H1 (cell line): Measurements from ENCODE around the gene MGLL. TPM values are rescaled to one million over a fixed set of nuclear protein-coding genes. Genes with fewer than 3 reads are reported as not detected.

Experiments used
- CTCF ChIA-PET: fragments of 300-600 bp; sonication (Branson Sonifier 250); formaldehyde crosslinking; loops from one replicate; lab custom pipeline; 2021; ENCODE audit not compliant: partially characterized antibody; lab: Charles Lee
- POLR2A ChIA-PET: fragments of 300-600 bp; sonication (Branson Sonifier 250); formaldehyde crosslinking; loops from one replicate; lab custom pipeline; 2021; ENCODE audit warnings: inconsistent platforms; ENCODE audit not compliant: partially characterized antibody; lab: Charles Lee
- DNase-seq, 2 experiments: peaks; one replicate each; pipeline versions ENCODE4 v3.0.0 to v3.0.0-alpha.2; 2010 to 2022; ENCODE audit warnings: low spot score in 2 of 2, low read depth in 1 of 2, mixed read lengths in 1 of 2
- FAIRE-seq: peaks from 2 replicates; lab custom pipeline; 2011; peaks lifted over from hg19 to GRCh38; lab: Jason Lieb, UNC
- H2AFZ ChIP-seq: 2 replicates; pipeline ENCODE4 v1.8.1; 2012; ENCODE audit warnings: low read length, inconsistent platforms
- H2AK5ac ChIP-seq: 2 replicates; pipeline ENCODE4 v1.6.1; 2013; ENCODE audit warnings: low read depth, low read length
- H2BK120ac ChIP-seq: replicated peaks from 2 replicates; pipeline ENCODE3; 2013; ENCODE audit warnings: low read depth, low read length, inconsistent platforms
- H2BK12ac ChIP-seq: 2 replicates; pipeline ENCODE4 v1.6.1; 2013; ENCODE audit warnings: low read depth, low read length
- H2BK15ac ChIP-seq: 2 replicates; pipeline ENCODE4 v1.6.1; 2013; ENCODE audit warnings: low read length
- H2BK20ac ChIP-seq: 2 replicates; pipeline ENCODE4 v1.6.1; 2013; ENCODE audit warnings: low read length
- H2BK5ac ChIP-seq: 2 replicates; pipeline ENCODE4 v1.6.1; 2013; ENCODE audit warnings: low read depth, low read length
- H3K14ac ChIP-seq: 2 replicates; pipeline ENCODE4 v1.6.1; 2013; ENCODE audit warnings: inconsistent platforms; ENCODE audit not compliant: insufficient read length
- H3K18ac ChIP-seq: 2 replicates; pipeline ENCODE4 v1.6.1; 2013; ENCODE audit warnings: low read length; ENCODE audit errors: extremely low read depth
- H3K23ac ChIP-seq: 2 replicates; pipeline ENCODE4 v1.6.1; 2013; ENCODE audit warnings: inconsistent platforms; ENCODE audit not compliant: insufficient read length
- H3K23me2 ChIP-seq: 2 replicates; pipeline ENCODE4 v1.6.1; 2013; ENCODE audit warnings: low read depth, low read length
- H3K27ac ChIP-seq: 2 replicates; pipeline ENCODE4 v1.6.1; 2011; ENCODE audit warnings: low read depth, low read length, inconsistent platforms
- H3K27me3 ChIP-seq, 4 experiments: replicated peaks in 1 of 4; 1 replicate in 1 of 4; 2 replicates in 3 of 4; pipeline versions ENCODE4 v1.6.1 to v1.8.1; 2011 to 2013; ENCODE audit warnings: low read length in 3 of 4, mild to moderate bottlenecking in 3 of 4, inconsistent platforms in 2 of 4, mixed read lengths in 2 of 4, moderate library complexity in 1 of 4; ENCODE audit not compliant: control insufficient read depth in 3 of 4, insufficient read depth in 3 of 4; ENCODE audit errors: extremely low read depth in 1 of 4
- H3K36me3 ChIP-seq, 4 experiments: 2 replicates each; pipeline versions ENCODE4 v1.6.1 to v1.8.1; 2011 to 2013; ENCODE audit warnings: mild to moderate bottlenecking in 4 of 4, low read length in 3 of 4, moderate library complexity in 2 of 4, control low read depth in 1 of 4, inconsistent platforms in 1 of 4; ENCODE audit not compliant: insufficient read depth in 4 of 4, control insufficient read depth in 2 of 4
- H3K4ac ChIP-seq: replicated peaks from 2 replicates; pipeline ENCODE3; 2013; ENCODE audit warnings: low read length, low read depth, mixed read lengths, inconsistent platforms; ENCODE audit not compliant: insufficient read length
- H3K4me1 ChIP-seq, 4 experiments: replicated peaks in 1 of 4; 1 replicate in 1 of 4; 2 replicates in 3 of 4; pipeline versions ENCODE4 v1.6.1 to v1.8.1; 2011 to 2013; ENCODE audit warnings: low read length in 3 of 4, inconsistent platforms in 2 of 4, mixed read lengths in 1 of 4; ENCODE audit not compliant: insufficient read depth in 4 of 4, control insufficient read depth in 3 of 4
- H3K4me2 ChIP-seq, 2 experiments: 2 replicates each; pipeline versions ENCODE4 v1.6.1 to v1.8.1; 2011 to 2013; ENCODE audit warnings: low read depth in 2 of 2, low read length in 2 of 2, control low read depth in 1 of 2, inconsistent platforms in 1 of 2, mild to moderate bottlenecking in 1 of 2; ENCODE audit not compliant: insufficient read depth in 1 of 2
- H3K4me3 ChIP-seq, 4 experiments: fragments of 200-600, 300-600 bp in 1 of 4; sonication (generic), shearing (Covaris generic), sonication (Bioruptor Twin) in 1 of 4; 2 replicates each; pipeline versions ENCODE4 v1.5.1 to v1.8.1; 2011 to 2016; ENCODE audit warnings: low read length in 4 of 4, low read depth in 3 of 4, control low read depth in 2 of 4, inconsistent platforms in 2 of 4, mild to moderate bottlenecking in 2 of 4, mixed read lengths in 1 of 4, moderate library complexity in 1 of 4; ENCODE audit not compliant: insufficient read depth in 2 of 4; ENCODE audit errors: extremely low read depth in 1 of 4
- H3K56ac ChIP-seq: replicated peaks from 2 replicates; pipeline ENCODE3; 2013; ENCODE audit warnings: low read depth, mild to moderate bottlenecking, mixed read lengths, low read length, inconsistent platforms; ENCODE audit not compliant: insufficient read length
- H3K79me1 ChIP-seq: 2 replicates; pipeline ENCODE4 v1.6.1; 2013; ENCODE audit warnings: low read depth, low read length, control low read depth
- H3K79me2 ChIP-seq, 2 experiments: 2 replicates each; pipeline versions ENCODE4 v1.6.1 to v1.8.1; 2012 to 2013; ENCODE audit warnings: low read length in 2 of 2, mild to moderate bottlenecking in 2 of 2, inconsistent platforms in 1 of 2; ENCODE audit not compliant: insufficient read depth in 2 of 2, control insufficient read depth in 1 of 2
- H3K9ac ChIP-seq, 4 experiments: replicated peaks in 1 of 4; 1 replicate in 1 of 4; 2 replicates in 3 of 4; pipeline versions ENCODE4 v1.6.1 to v1.8.1; 2011 to 2013; ENCODE audit warnings: low read depth in 3 of 4, low read length in 3 of 4, control low read depth in 2 of 4, mild to moderate bottlenecking in 2 of 4, moderate library complexity in 2 of 4, inconsistent platforms in 1 of 4; ENCODE audit errors: extremely low read depth in 1 of 4
- H3K9me3 ChIP-seq, 2 experiments: 2 replicates each; pipeline versions ENCODE4 v1.6.1 to v1.8.1; 2012 to 2013; ENCODE audit warnings: mild to moderate bottlenecking in 2 of 2, moderate library complexity in 2 of 2, control low read depth in 1 of 2, inconsistent platforms in 1 of 2, low read depth in 1 of 2, low read length in 1 of 2, mixed read lengths in 1 of 2; ENCODE audit not compliant: insufficient read depth in 2 of 2
- H4K20me1 ChIP-seq, 2 experiments: replicated peaks in 1 of 2; 2 replicates each; pipeline versions ENCODE3 to v1.8.1; 2011 to 2013; ENCODE audit warnings: inconsistent platforms in 2 of 2, low read length in 2 of 2, mild to moderate bottlenecking in 1 of 2; ENCODE audit not compliant: insufficient read depth in 2 of 2, control insufficient read depth in 1 of 2
- H4K5ac ChIP-seq: 2 replicates; pipeline ENCODE4 v1.6.1; 2013; ENCODE audit warnings: low read length, low read depth, mixed read lengths, inconsistent platforms; ENCODE audit not compliant: insufficient read length
- H4K8ac ChIP-seq: 2 replicates; pipeline ENCODE4 v1.8.0; 2013; ENCODE audit warnings: mild to moderate bottlenecking, moderate library complexity, low read length, inconsistent platforms; ENCODE audit not compliant: insufficient read depth; ENCODE audit errors: extremely low read depth
- H4K91ac ChIP-seq: replicated peaks from 2 replicates; pipeline ENCODE3; 2013; ENCODE audit warnings: low read length, mixed read lengths, inconsistent platforms; ENCODE audit not compliant: insufficient read length
- BRCA1 ChIP-seq: IDR thresholded peaks from 2 replicates; pipeline ENCODE4 v1.6.1; 2012; ENCODE audit warnings: low read depth, low read length, improper control_type of control experiment
- CHD2 ChIP-seq: IDR thresholded peaks from 2 replicates; pipeline ENCODE4 v1.6.1; 2012; ENCODE audit warnings: low read length, improper control_type of control experiment
- CTCF ChIP-seq, 3 experiments: IDR thresholded peaks; 1 replicate in 2 of 3; 2 replicates in 1 of 3; pipeline versions ENCODE4 v1.5.1 to v1.6.1; 2011; ENCODE audit warnings: low read length in 3 of 3, mild to moderate bottlenecking in 3 of 3, inconsistent platforms in 2 of 3, low read depth in 1 of 3, moderate library complexity in 1 of 3; ENCODE audit not compliant: insufficient read depth in 1 of 3; ENCODE audit errors: control extremely low read depth in 1 of 3
- FOSL1 ChIP-seq: IDR thresholded peaks from 2 replicates; pipeline ENCODE4 v1.6.1; 2011; ENCODE audit warnings: mild to moderate bottlenecking, low read depth, low read length, moderate library complexity; ENCODE audit not compliant: insufficient read depth
- NRF1 ChIP-seq: IDR thresholded peaks from 2 replicates; pipeline ENCODE4 v1.6.1; 2011; ENCODE audit warnings: mild to moderate bottlenecking, low read depth, low read length, improper control_type of control experiment
- POU5F1 ChIP-seq: IDR thresholded peaks from 2 replicates; pipeline ENCODE4 v1.6.1; 2011; ENCODE audit warnings: low read depth, mild to moderate bottlenecking, low read length, moderate library complexity
- RFX5 ChIP-seq: IDR thresholded peaks from 2 replicates; pipeline ENCODE4 v1.6.1; 2011; ENCODE audit warnings: low read depth, low read length, improper control_type of control experiment, borderline replicate concordance
- RXRA ChIP-seq: IDR thresholded peaks from 2 replicates; pipeline ENCODE4 v1.6.1; 2011; ENCODE audit warnings: low read depth, mild to moderate bottlenecking, low read length, moderate library complexity; ENCODE audit not compliant: insufficient read depth
- SUZ12 ChIP-seq: fragments of 200-600 bp; sonication (generic); IDR thresholded peaks from 2 replicates; pipeline ENCODE4 v1.6.1; 2012; ENCODE audit warnings: mild to moderate bottlenecking, inconsistent platforms, low read length, moderate library complexity, mixed read lengths
- TCF12 ChIP-seq: IDR thresholded peaks from 2 replicates; pipeline ENCODE4 v1.6.1; 2011; ENCODE audit warnings: low read depth, mild to moderate bottlenecking, low read length
- WGBS, 2 experiments: shearing (Covaris generic) in 1 of 2; methylation state at CpG; one replicate each; pipeline versions ENCODE4 v1.1.6 to v1.1.7; 2013 to 2015; ENCODE audit warnings: low lambda C conversion rate in 2 of 2, mixed read lengths in 2 of 2, inconsistent platforms in 1 of 2, low coverage in 1 of 2, missing lambda C conversion rate in 1 of 2; ENCODE audit not compliant: insufficient replicate concordance in 2 of 2, insufficient coverage in 1 of 2, insufficient read length in 1 of 2; ENCODE audit errors: extremely low coverage in 1 of 2, missing lambda C conversion rate in 1 of 2; 5-methylcytosine and 5-hydroxymethylcytosine counted together
- polyA plus RNA-seq, 7 experiments: library from polyadenylated mRNA; depleted of rRNA in 3 of 7; stranded (reverse) in 5 of 7; unstranded in 2 of 7; fragments of >200 nt in 5 of 7; fragments of 200-250 nt in 2 of 7; gene quantifications; 1 replicate in 5 of 7; 2 replicates in 1 of 7; 4 replicates in 1 of 7; pipeline versions ENCODE4 v1.2.1 to v1.2.3, GENCODE V29; 2011 to 2013; ENCODE audit warnings: missing spikeins in 2 of 7, mixed read lengths in 2 of 7
- total RNA-seq: library from RNA; stranded (reverse); fragmentation: NEBNext Ultra II Directional; extraction: Animal tissue kit (Norgen Biotek cat#: 25700); gene quantifications from 2 replicates; pipeline ENCODE4 v1.2.1, GENCODE V29; 2021

Gene MGLL
- total and polyA plus RNA-seq, 2 of the 8 experiments (the other 6 are each of a cell fraction or from before 2014, with no cell fraction given), result 0.05 to 0.34 TPM

- no peak overlapping the region for H3K23ac ChIP-seq
- no peak for TF ChIP-seq FOSL1
- TF ChIP-seq POU5F1, result no peak
- TF ChIP-seq TCF12, result no peak
- TF ChIP-seq BRCA1, result no peak
- no peak for TF ChIP-seq NRF1
- no peak for TF ChIP-seq RXRA
- TF ChIP-seq CTCF (IDR thresholded peaks at IDR 0.05; ENCODE audit: control extremely low read depth in 1 of 3, insufficient read depth in 1 of 3, low read depth in 1 of 3, low read length in 3 of 3), result no peak
- TF ChIP-seq RFX5, result no peak
- no peak for TF ChIP-seq CHD2
- TF ChIP-seq SUZ12, result no peak
- no peak overlapping the region for H3K18ac ChIP-seq
- no peaks in the 10 kb centered on the region for H3K4me1 ChIP-seq
- H3K4me2 ChIP-seq, result no peak overlapping the region
- FAIRE-seq (no peak), DNase-seq (no peak)
- no peak overlapping the region for H2BK5ac ChIP-seq
- H3K27ac ChIP-seq, result no peak overlapping the region
- no peak overlapping the region for H2AK5ac ChIP-seq
- no peak overlapping the region for H4K8ac ChIP-seq
- no peak overlapping the region for H3K4ac ChIP-seq
- CTCF ChIA-PET, result no interaction called here
- no peak overlapping the region for H3K9ac ChIP-seq
- no peak overlapping the region for H2BK12ac ChIP-seq
- no peak overlapping the region for H3K56ac ChIP-seq
- no peaks in the 10 kb centered on the region for H3K79me1 ChIP-seq
- H3K36me3 ChIP-seq, result peaks cover 0 to 3% (median 2%) of the 10 kb centered on the region in 4 experiments; a peak in 3 of 8 replicates
- no peak overlapping the region for H3K4me3 ChIP-seq
- no peaks in the 10 kb centered on the region for H3K9me3 ChIP-seq
- no peaks in the 10 kb centered on the region for H3K79me2 ChIP-seq
- H4K91ac ChIP-seq, result no peak overlapping the region
- no peak overlapping the region for H2BK20ac ChIP-seq
- H3K23me2 ChIP-seq, result no peaks in the 10 kb centered on the region
- H2BK15ac ChIP-seq, result no peak overlapping the region
- no peak overlapping the region for H4K5ac ChIP-seq
- 83% methylated on average over 2 of the region's 2 CpGs; no CpG with 5 or more reads in 1 of the 2 experiments for WGBS, 2 experiments
- POLR2A ChIA-PET, result no interaction called here
- no peak overlapping the region for H3K14ac ChIP-seq
- H3K27me3 ChIP-seq, result no peaks in the 10 kb centered on the region
- no peaks in the 10 kb centered on the region for H4K20me1 ChIP-seq
- no peak overlapping the region for H2AFZ ChIP-seq
- no peak overlapping the region for H2BK120ac ChIP-seq
Observed at GRCh38 chr3:127665165-127665564, 157.2 kb downstream of the MGLL start.
